PC-3 (cell line): Measurements from ENCODE around the gene FUT3. TPM values are rescaled to one million over a fixed set of nuclear protein-coding genes. Genes with fewer than 3 reads are reported as not detected.

ENCODE experiments used
- ATAC-seq: fragments of 200-7000 bp; cut with Tn5 transposase; 2 replicates; pipeline ENCODE4 v1.9.1; 2020; ENCODE audit warnings: mild to moderate bottlenecking, moderate library complexity
- BruUV-seq: library from RNA; stranded (reverse); fragments of 400-500 nt; replicated peaks from 2 replicates; lab custom pipeline; 2021; lab: Mats Ljungman, UMichigan
- CTCF ChIA-PET: fragments of 300-600 bp; sonication (Branson Sonifier 250); formaldehyde crosslinking; loops from one replicate; lab custom pipeline; 2022; ENCODE audit warnings: antibody characterized with exemption; lab: Charles Lee
- POLR2A ChIA-PET: fragments of 300-600 bp; sonication (Branson Sonifier 250); formaldehyde crosslinking; loops from one replicate; lab custom pipeline; 2022; ENCODE audit warnings: antibody characterized with exemption; ENCODE audit not compliant: unreplicated experiment; lab: Charles Lee
- DNase-seq: peaks from one replicate; pipeline ENCODE4 v3.0.0-alpha.2; 2015
- H2AFZ ChIP-seq: fragments of 300-600 bp; sonication (generic); 2 replicates; pipeline ENCODE4 v1.6.0; 2016; ENCODE audit warnings: antibody characterized with exemption, low read length
- H3F3A ChIP-seq: fragments of 300-600 bp; sonication (generic); one replicate; pipeline ENCODE4 v1.6.0; 2017; ENCODE audit warnings: antibody characterized with exemption, low read length, control low read depth, mild to moderate bottlenecking; ENCODE audit not compliant: unreplicated experiment
- H3K27ac ChIP-seq: fragments of 300-600 bp; sonication (generic); 2 replicates; pipeline ENCODE4 v1.5.1; 2016; ENCODE audit warnings: mild to moderate bottlenecking, low read length
- H3K27me3 ChIP-seq: fragments of 300-600 bp; sonication (generic); 2 replicates; pipeline ENCODE4 v1.6.1; 2016; ENCODE audit warnings: low read length, mixed read lengths
- H3K36me3 ChIP-seq: fragments of 300-600 bp; sonication (generic); 2 replicates; pipeline ENCODE4 v1.6.1; 2016; ENCODE audit warnings: low read depth, mixed run types, low read length, mixed read lengths
- H3K4me1 ChIP-seq: fragments of 300-600 bp; sonication (generic); 2 replicates; pipeline ENCODE4 v1.5.1; 2016; ENCODE audit warnings: low read length; ENCODE audit not compliant: insufficient read depth
- H3K4me2 ChIP-seq: fragments of 300-600 bp; sonication (generic); 2 replicates; pipeline ENCODE4 v1.6.0; 2016; ENCODE audit warnings: low read length
- H3K4me3 ChIP-seq: fragments of 300-600 bp; sonication (generic); 2 replicates; pipeline ENCODE4 v1.5.1; 2016; ENCODE audit warnings: mild to moderate bottlenecking, low read length, mixed read lengths
- H3K79me2 ChIP-seq: fragments of 300-600 bp; sonication (generic); 2 replicates; pipeline ENCODE4 v1.6.1; 2017; ENCODE audit warnings: low read length, mixed read lengths
- H3K9ac ChIP-seq: fragments of 300-600 bp; sonication (generic); 2 replicates; pipeline ENCODE4 v1.6.0; 2016; ENCODE audit warnings: mild to moderate bottlenecking, low read length
- H3K9me2 ChIP-seq: fragments of 300-600 bp; sonication (generic); replicated peaks from 2 replicates; pipeline ENCODE4 v1.6.1; 2016; ENCODE audit warnings: mixed run types, low read length, mixed read lengths
- H3K9me3 ChIP-seq: fragments of 300-600 bp; sonication (generic); 2 replicates; pipeline ENCODE4 v1.6.1; 2016; ENCODE audit warnings: low read length, mixed read lengths
- H4K20me1 ChIP-seq: fragments of 300-600 bp; sonication (generic); 2 replicates; pipeline ENCODE4 v1.6.1; 2016; ENCODE audit warnings: low read length, mixed read lengths
- CTCF ChIP-seq: fragments of 300-600 bp; sonication (generic); conservative IDR thresholded peaks from 2 replicates; pipeline ENCODE4 v1.5.1; 2017; ENCODE audit warnings: antibody characterized with exemption, low read depth, mild to moderate bottlenecking, low read length
- EZH2 ChIP-seq: fragments of 300-600 bp; sonication (generic); IDR thresholded peaks from one replicate; pipeline ENCODE4 v1.6.1; 2017; ENCODE audit warnings: antibody characterized with exemption, mild to moderate bottlenecking, low read length; ENCODE audit not compliant: unreplicated experiment
- EZH2phosphoT487 ChIP-seq: fragments of 300-600 bp; sonication (generic); IDR thresholded peaks from 2 replicates; pipeline ENCODE4 v1.6.1; 2018; ENCODE audit warnings: mild to moderate bottlenecking, antibody characterized with exemption, low read length, borderline replicate concordance
- intact Hi-C: fragments of 100-400 bp; cut with micrococcal nuclease; formaldehyde crosslinking; loops from 2 replicates; pipeline ENCODE4 v1.9.0; 2023
- total RNA-seq: library from RNA; depleted of rRNA; stranded (reverse); fragments of >200 nt; gene quantifications from 2 replicates; pipeline ENCODE4 v1.2.3, GENCODE V29; 2014

Gene FUT3
- total RNA-seq, 1 experiment from 2014 or later = 7.7 TPM

DNA sequence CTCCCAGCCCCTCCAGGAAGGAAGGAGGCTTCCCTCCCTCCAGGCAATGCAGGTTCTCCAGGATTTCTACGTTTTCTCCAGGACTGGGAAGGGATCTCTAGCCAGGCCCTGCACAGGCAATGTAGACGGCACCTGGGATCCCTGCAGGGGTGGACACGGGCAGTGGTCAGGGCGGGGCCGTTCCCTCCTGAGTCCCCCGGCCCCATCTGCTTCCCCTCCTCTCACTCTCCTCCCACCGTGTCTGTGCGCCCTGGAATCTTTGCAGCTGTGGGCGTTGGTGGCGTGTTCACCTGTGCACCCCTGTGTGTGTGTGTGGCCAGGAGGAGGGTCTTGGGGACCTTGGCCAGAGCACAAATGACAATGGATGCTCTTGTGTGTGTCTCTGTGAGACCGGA, 36.4 kb downstream of the FUT3 start:
- H3K36me3 ChIP-seq = no peaks in the 10 kb centered on the region
- CTCF ChIA-PET = no interaction called here
- POLR2A ChIA-PET = no interaction called here
- TF ChIP-seq EZH2 (no peak), CTCF (no peak), EZH2phosphoT487 (no peak)
- H3K9me2 ChIP-seq = no peaks in the 10 kb centered on the region
- H2AFZ ChIP-seq = no peak overlapping the region
- ATAC-seq (no peak), DNase-seq (no peak)
- H3K4me3 ChIP-seq = no peak overlapping the region
- BruUV-seq = no TSS peak
- H3K9ac ChIP-seq = no peak overlapping the region
- intact Hi-C loops = no loop called here
- H4K20me1 ChIP-seq = no peaks in the 10 kb centered on the region
- H3K4me1 ChIP-seq = no peaks in the 10 kb centered on the region
- H3K4me2 ChIP-seq = no peak overlapping the region
- no peaks in the 10 kb centered on the region for H3F3A ChIP-seq
- H3K9me3 ChIP-seq = no peaks in the 10 kb centered on the region
- no peaks in the 10 kb centered on the region for H3K27me3 ChIP-seq
- no peaks in the 10 kb centered on the region for H3K79me2 ChIP-seq
- H3K27ac ChIP-seq = no peak overlapping the region

DNA sequence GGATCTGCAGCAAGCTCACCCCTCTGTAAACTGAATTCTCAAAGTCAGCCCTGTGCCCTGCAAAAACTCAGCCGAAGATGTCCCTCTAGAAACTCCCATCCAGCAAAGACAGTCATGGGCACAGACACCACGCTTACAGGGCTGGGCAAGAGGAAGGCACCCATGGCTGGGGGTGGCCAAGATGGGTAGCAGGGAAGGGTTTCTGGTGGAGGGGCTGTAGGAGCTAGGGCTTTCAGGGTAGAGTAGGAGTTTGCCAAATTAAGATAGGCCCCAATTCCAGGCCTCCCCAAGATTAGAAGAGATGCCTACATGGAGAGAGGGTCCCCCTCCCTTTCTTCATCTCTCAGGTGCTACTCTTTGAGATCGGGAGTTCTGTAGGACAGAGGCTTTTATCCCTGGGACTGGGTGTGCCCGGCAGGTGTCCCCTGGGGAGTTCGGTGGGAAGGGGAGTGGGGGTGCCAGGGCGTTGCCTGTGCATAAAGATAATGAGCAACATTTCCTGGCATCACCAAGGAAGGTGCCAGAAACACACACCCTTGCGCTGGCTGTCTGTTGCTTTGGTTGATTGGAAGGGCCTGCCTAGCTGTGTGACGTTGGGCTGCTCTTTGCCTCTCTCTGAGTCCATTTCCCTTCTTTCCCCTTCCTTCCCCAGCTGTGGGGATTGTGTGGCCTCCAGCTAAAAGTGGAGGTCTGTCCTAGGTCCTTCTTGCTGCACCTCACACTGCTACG, 37.0 kb downstream of the FUT3 start:
- ATAC-seq = no peak
- Histone ChIP-seq H3K79me2 (no peaks in the 10 kb centered on the region), H4K20me1 (no peaks in the 10 kb centered on the region), H3K27me3 (no peaks in the 10 kb centered on the region), H2AFZ (no peak overlapping the region), H3K9me3 (no peaks in the 10 kb centered on the region), H3K36me3 (no peaks in the 10 kb centered on the region), H3K4me3 (no peak overlapping the region), H3F3A (no peaks in the 10 kb centered on the region), H3K4me1 (no peaks in the 10 kb centered on the region), H3K9ac (no peak overlapping the region), H3K27ac (no peak overlapping the region), H3K4me2 (no peak overlapping the region), H3K9me2 (no peaks in the 10 kb centered on the region)
- TF ChIP-seq EZH2 (no peak), EZH2phosphoT487 (no peak)
- intact Hi-C loops = no loop called here
- ChIA-PET CTCF (no interaction called here), POLR2A (no interaction called here)
- DNase-seq = no peak
- BruUV-seq = no TSS peak

DNA sequence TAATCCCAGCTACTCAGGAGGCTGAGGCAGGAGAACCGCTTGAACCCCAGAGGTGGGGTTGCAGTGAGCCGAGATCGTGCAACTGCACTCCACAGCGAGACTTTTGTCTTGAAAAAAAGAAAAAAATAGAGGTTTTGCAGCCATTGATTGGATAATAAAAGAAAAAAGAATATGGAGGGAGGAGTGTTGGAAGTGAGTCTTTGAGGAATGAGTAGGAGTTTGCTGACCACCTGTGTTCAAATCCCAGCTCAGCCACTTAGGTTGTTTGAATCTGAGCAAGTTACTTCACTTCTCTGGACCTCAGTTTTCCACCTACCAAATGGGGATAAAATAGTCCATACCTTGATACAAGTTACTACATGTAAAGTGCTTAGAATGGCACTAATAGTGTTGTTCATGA, 40.1 kb downstream of the FUT3 start:
- Histone ChIP-seq H3K27ac (no peak overlapping the region), H3K4me3 (no peak overlapping the region), H3K4me1 (no peaks in the 10 kb centered on the region), H3K79me2 (no peaks in the 10 kb centered on the region), H2AFZ (no peak overlapping the region), H3K27me3 (no peaks in the 10 kb centered on the region), H3K9me2 (no peaks in the 10 kb centered on the region), H4K20me1 (no peaks in the 10 kb centered on the region), H3K4me2 (no peak overlapping the region), H3F3A (no peaks in the 10 kb centered on the region), H3K9me3 (no peaks in the 10 kb centered on the region), H3K9ac (no peak overlapping the region), H3K36me3 (no peaks in the 10 kb centered on the region)
- ATAC-seq (no peak), DNase-seq (no peak)
- no TSS peak for BruUV-seq
- intact Hi-C loops = no loop called here
- ChIA-PET POLR2A (no interaction called here), CTCF (no interaction called here)
- TF ChIP-seq EZH2 = no peak
- no peak for TF ChIP-seq CTCF
- TF ChIP-seq EZH2phosphoT487 = no peak
